GM10847 (cell line): ENCODE results near the gene PIP5K1B.

ENCODE experiments used
- POLR2A ChIP-seq: IDR thresholded peaks from 2 replicates; pipeline ENCODE4 v1.6.1; 2011; ENCODE audit not compliant: insufficient read length; ENCODE audit errors: extremely low read depth

PIP5K1B gene

GRCh38 chr9:68913054-68913453 lies 208.0 kb downstream of the PIP5K1B start:
- no peak for TF ChIP-seq POLR2A

- no peak for TF ChIP-seq POLR2A
Measured at GRCh38 chr9:68914751-68915150, 209.7 kb downstream of the PIP5K1B start.

- TF ChIP-seq POLR2A = no peak
Measured at GRCh38 chr9:68919661-68920060, 214.6 kb downstream of the PIP5K1B start.

- no peak for TF ChIP-seq POLR2A
Measured at GRCh38 chr9:68920921-68921320, 215.9 kb downstream of the PIP5K1B start.

GRCh38 chr9:68923480-68923879 lies 218.4 kb downstream of the PIP5K1B start:
- no peak for TF ChIP-seq POLR2A

GRCh38 chr9:68925175-68925574 lies 220.1 kb downstream of the PIP5K1B start:
- TF ChIP-seq POLR2A = no peak

GRCh38 chr9:68927165-68927564 lies 222.1 kb downstream of the PIP5K1B start:
- TF ChIP-seq POLR2A = no peak

GRCh38 chr9:68931821-68932220 lies 226.8 kb downstream of the PIP5K1B start:
- TF ChIP-seq POLR2A = no peak

GRCh38 chr9:68932458-68932857 lies 227.4 kb downstream of the PIP5K1B start:
- no peak for TF ChIP-seq POLR2A

- TF ChIP-seq POLR2A = no peak
Measured at GRCh38 chr9:68933434-68934328, 228.6 kb downstream of the PIP5K1B start.

- no peak for TF ChIP-seq POLR2A
Measured at GRCh38 chr9:68934329-68934644, 229.2 kb downstream of the PIP5K1B start.

GRCh38 chr9:68940573-68940972 lies 235.5 kb downstream of the PIP5K1B start:
- TF ChIP-seq POLR2A = no peak

- no peak for TF ChIP-seq POLR2A
Measured at GRCh38 chr9:68941780-68942459, 236.9 kb downstream of the PIP5K1B start.

GRCh38 chr9:68942790-68943189 lies 237.8 kb downstream of the PIP5K1B start:
- no peak for TF ChIP-seq POLR2A

- no peak for TF ChIP-seq POLR2A
Measured at GRCh38 chr9:68947015-68947414, 242.0 kb downstream of the PIP5K1B start.

- no peak for TF ChIP-seq POLR2A
Measured at GRCh38 chr9:68947842-68948569, 243.0 kb downstream of the PIP5K1B start.
